SK-N-SH treated with all-trans-retinoic acid at 6 μM for 48 hours (cell line): ENCODE data around the gene HTT-AS.

Source experiments
- ATAC-seq: fragments of 200-7000 bp; cut with Tn5 transposase; 3 replicates; pipeline ENCODE4 v1.9.1; 2020; ENCODE audit warnings: mild to moderate bottlenecking, moderate library complexity
- BACH2 ChIP-seq: fragments of 250-450 bp; sonication (Bioruptor Pico); IDR thresholded peaks from 2 replicates; pipeline ENCODE4 v1.9.0; 2021; ENCODE audit warnings: mild to moderate bottlenecking, borderline replicate concordance
- CSDC2 ChIP-seq: fragments of 250-450 bp; sonication (Bioruptor Pico); IDR thresholded peaks from 2 replicates; pipeline ENCODE4 v1.5.0; 2020; ENCODE audit warnings: mild to moderate bottlenecking, moderate library complexity
- ESRRG ChIP-seq: fragments of 250-450 bp; sonication (Bioruptor Pico); IDR thresholded peaks from 2 replicates; pipeline ENCODE4 v1.6.1; 2021; ENCODE audit warnings: mild to moderate bottlenecking
- GLIS3 ChIP-seq: fragments of 250-450 bp; sonication (Bioruptor Pico); IDR thresholded peaks from 2 replicates; pipeline ENCODE4 v1.5.0; 2020; ENCODE audit warnings: mild to moderate bottlenecking, moderate library complexity
- ISL1 ChIP-seq: fragments of 250-450 bp; sonication (Bioruptor Pico); IDR thresholded peaks from 2 replicates; pipeline ENCODE4 v2.1.2; 2022; ENCODE audit warnings: mild to moderate bottlenecking, moderate library complexity
- OSR1 ChIP-seq: fragments of 250-450 bp; sonication (Bioruptor Pico); IDR thresholded peaks from 2 replicates; pipeline ENCODE4 v1.8.0; 2022; ENCODE audit warnings: moderate library complexity, mild to moderate bottlenecking, inconsistent platforms
- PPARA ChIP-seq: fragments of 250-450 bp; sonication (Bioruptor Pico); IDR thresholded peaks from 2 replicates; pipeline ENCODE4 v1.5.0; 2020; ENCODE audit warnings: mild to moderate bottlenecking, borderline replicate concordance
- RARB ChIP-seq: fragments of 250-450 bp; sonication (Bioruptor Pico); IDR thresholded peaks from 2 replicates; pipeline ENCODE4 v1.8.0; 2021; ENCODE audit warnings: mild to moderate bottlenecking, moderate library complexity
- SNAI2 ChIP-seq: fragments of 250-450 bp; sonication (Bioruptor Pico); IDR thresholded peaks from 2 replicates; pipeline ENCODE4 v1.5.0; 2020; ENCODE audit warnings: mild to moderate bottlenecking, moderate library complexity
- TOX ChIP-seq: fragments of 250-450 bp; sonication (Bioruptor Pico); IDR thresholded peaks from 2 replicates; pipeline ENCODE4 v1.8.0; 2021; ENCODE audit warnings: mild to moderate bottlenecking, moderate library complexity, borderline replicate concordance
- ZC3H10 ChIP-seq: fragments of 250-450 bp; sonication (Bioruptor Pico); IDR thresholded peaks from 2 replicates; pipeline ENCODE4 v1.5.1; 2021; ENCODE audit warnings: mild to moderate bottlenecking, moderate library complexity
- ZFP3 ChIP-seq: fragments of 250-450 bp; sonication (Bioruptor Pico); IDR thresholded peaks from 2 replicates; pipeline ENCODE4 v1.5.0; 2020; ENCODE audit warnings: mild to moderate bottlenecking, moderate library complexity
- ZNF70 ChIP-seq: fragments of 450-650 bp; formaldehyde crosslinking; IDR thresholded peaks from 2 replicates; pipeline ENCODE4 v1.5.0; 2020; ENCODE audit warnings: mild to moderate bottlenecking, moderate library complexity
- ZNF8 ChIP-seq: fragments of 450-650 bp; formaldehyde crosslinking; IDR thresholded peaks from 2 replicates; pipeline ENCODE4 v1.5.0; 2020; ENCODE audit warnings: mild to moderate bottlenecking, moderate library complexity
- TF ChIP-seq, protein P1 (sequence below): fragments of 250-450 bp; sonication (Bioruptor Pico); IDR thresholded peaks from 2 replicates; pipeline ENCODE4 v1.5.0; 2020; ENCODE audit warnings: mild to moderate bottlenecking, moderate library complexity
- TF ChIP-seq, protein P2 (sequence below): fragments of 250-450 bp; sonication (Bioruptor Pico); IDR thresholded peaks from 2 replicates; pipeline ENCODE4 v1.8.0; 2020; ENCODE audit warnings: mild to moderate bottlenecking, moderate library complexity, borderline replicate concordance
- TF ChIP-seq, protein P3 (sequence below): fragments of 250-450 bp; sonication (Bioruptor Pico); IDR thresholded peaks from 2 replicates; pipeline ENCODE4 v1.5.1; 2020; ENCODE audit warnings: low read depth, mild to moderate bottlenecking, moderate library complexity
- TF ChIP-seq, protein P4 (sequence below): fragments of 250-450 bp; sonication (Bioruptor Pico); IDR thresholded peaks from 2 replicates; pipeline ENCODE4 v1.8.0; 2021; ENCODE audit warnings: low read depth, mild to moderate bottlenecking, moderate library complexity, borderline replicate concordance

The HTT-AS gene

DNA sequence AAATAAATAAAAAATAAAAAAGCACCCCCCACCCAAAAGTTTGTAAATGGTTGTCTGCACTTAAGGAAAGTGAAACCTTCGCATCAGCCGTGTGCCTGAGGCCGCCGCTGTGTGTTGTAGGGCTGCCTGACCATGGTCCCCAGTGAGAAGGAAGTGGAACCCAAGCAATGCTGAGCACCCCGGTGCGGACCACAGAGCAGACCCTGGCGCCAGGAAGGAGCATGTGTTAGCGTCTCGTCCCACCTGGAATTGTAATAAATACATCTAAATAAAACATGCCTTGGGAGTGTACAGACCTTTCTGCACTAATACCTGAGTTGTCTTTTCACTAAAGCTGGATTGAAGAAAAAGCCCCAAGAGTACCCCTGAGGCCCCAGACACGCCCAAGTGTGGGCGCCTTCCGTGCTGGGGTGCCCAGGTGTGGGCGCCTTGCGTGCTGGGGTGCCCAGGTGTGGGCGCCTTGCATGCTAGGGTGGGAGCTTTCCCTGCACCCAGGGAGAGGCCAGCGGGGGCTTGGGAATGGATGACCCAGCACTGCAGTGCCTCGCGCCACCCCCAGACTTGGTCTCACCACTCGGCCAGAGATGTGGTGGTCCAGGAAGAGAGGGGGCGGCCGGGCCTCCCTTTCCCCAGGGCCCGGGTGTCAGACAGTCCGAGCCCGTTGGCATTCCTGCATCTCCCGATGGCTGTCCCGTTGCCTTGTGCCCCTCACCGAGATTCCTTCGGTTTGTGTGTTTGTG, 33.7 kb downstream of the HTT-AS start:
- TF ChIP-seq CSDC2 (CRISPR knock-in tag) (no peak), SNAI2 (CRISPR knock-in tag) (no peak), BACH2 (CRISPR knock-in tag) (no peak), OSR1 (CRISPR knock-in tag) (no peak), TOX (CRISPR knock-in tag) (no peak), GLIS3 (CRISPR knock-in tag) (no peak), ZFP3 (CRISPR knock-in tag) (no peak), ZNF8 (CRISPR knock-in tag) (no peak), RARB (CRISPR knock-in tag) (no peak), ESRRG (CRISPR knock-in tag) (no peak), ZNF70 (CRISPR knock-in tag) (no peak)
- TF ChIP-seq, protein P1, sequence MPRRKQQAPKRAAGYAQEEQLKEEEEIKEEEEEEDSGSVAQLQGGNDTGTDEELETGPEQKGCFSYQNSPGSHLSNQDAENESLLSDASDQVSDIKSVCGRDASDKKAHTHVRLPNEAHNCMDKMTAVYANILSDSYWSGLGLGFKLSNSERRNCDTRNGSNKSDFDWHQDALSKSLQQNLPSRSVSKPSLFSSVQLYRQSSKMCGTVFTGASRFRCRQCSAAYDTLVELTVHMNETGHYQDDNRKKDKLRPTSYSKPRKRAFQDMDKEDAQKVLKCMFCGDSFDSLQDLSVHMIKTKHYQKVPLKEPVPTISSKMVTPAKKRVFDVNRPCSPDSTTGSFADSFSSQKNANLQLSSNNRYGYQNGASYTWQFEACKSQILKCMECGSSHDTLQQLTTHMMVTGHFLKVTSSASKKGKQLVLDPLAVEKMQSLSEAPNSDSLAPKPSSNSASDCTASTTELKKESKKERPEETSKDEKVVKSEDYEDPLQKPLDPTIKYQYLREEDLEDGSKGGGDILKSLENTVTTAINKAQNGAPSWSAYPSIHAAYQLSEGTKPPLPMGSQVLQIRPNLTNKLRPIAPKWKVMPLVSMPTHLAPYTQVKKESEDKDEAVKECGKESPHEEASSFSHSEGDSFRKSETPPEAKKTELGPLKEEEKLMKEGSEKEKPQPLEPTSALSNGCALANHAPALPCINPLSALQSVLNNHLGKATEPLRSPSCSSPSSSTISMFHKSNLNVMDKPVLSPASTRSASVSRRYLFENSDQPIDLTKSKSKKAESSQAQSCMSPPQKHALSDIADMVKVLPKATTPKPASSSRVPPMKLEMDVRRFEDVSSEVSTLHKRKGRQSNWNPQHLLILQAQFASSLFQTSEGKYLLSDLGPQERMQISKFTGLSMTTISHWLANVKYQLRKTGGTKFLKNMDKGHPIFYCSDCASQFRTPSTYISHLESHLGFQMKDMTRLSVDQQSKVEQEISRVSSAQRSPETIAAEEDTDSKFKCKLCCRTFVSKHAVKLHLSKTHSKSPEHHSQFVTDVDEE (CRISPR knock-in tag) = no peak
- TF ChIP-seq, protein P2, sequence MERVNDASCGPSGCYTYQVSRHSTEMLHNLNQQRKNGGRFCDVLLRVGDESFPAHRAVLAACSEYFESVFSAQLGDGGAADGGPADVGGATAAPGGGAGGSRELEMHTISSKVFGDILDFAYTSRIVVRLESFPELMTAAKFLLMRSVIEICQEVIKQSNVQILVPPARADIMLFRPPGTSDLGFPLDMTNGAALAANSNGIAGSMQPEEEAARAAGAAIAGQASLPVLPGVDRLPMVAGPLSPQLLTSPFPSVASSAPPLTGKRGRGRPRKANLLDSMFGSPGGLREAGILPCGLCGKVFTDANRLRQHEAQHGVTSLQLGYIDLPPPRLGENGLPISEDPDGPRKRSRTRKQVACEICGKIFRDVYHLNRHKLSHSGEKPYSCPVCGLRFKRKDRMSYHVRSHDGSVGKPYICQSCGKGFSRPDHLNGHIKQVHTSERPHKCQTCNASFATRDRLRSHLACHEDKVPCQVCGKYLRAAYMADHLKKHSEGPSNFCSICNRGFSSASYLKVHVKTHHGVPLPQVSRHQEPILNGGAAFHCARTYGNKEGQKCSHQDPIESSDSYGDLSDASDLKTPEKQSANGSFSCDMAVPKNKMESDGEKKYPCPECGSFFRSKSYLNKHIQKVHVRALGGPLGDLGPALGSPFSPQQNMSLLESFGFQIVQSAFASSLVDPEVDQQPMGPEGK = no peak
- TF ChIP-seq, protein P3, sequence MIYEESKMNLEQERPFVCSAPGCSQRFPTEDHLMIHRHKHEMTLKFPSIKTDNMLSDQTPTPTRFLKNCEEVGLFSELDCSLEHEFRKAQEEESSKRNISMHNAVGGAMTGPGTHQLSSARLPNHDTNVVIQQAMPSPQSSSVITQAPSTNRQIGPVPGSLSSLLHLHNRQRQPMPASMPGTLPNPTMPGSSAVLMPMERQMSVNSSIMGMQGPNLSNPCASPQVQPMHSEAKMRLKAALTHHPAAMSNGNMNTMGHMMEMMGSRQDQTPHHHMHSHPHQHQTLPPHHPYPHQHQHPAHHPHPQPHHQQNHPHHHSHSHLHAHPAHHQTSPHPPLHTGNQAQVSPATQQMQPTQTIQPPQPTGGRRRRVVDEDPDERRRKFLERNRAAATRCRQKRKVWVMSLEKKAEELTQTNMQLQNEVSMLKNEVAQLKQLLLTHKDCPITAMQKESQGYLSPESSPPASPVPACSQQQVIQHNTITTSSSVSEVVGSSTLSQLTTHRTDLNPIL (CRISPR knock-in tag) = no peak
- TF ChIP-seq, protein P4, sequence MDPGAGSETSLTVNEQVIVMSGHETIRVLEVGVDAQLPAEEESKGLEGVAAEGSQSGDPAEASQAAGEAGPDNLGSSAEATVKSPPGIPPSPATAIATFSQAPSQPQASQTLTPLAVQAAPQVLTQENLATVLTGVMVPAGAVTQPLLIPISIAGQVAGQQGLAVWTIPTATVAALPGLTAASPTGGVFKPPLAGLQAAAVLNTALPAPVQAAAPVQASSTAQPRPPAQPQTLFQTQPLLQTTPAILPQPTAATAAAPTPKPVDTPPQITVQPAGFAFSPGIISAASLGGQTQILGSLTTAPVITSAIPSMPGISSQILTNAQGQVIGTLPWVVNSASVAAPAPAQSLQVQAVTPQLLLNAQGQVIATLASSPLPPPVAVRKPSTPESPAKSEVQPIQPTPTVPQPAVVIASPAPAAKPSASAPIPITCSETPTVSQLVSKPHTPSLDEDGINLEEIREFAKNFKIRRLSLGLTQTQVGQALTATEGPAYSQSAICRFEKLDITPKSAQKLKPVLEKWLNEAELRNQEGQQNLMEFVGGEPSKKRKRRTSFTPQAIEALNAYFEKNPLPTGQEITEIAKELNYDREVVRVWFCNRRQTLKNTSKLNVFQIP (CRISPR knock-in tag) = no peak
- TF ChIP-seq, all 23 proteins: peak for 0
- no peak for ATAC-seq

DNA sequence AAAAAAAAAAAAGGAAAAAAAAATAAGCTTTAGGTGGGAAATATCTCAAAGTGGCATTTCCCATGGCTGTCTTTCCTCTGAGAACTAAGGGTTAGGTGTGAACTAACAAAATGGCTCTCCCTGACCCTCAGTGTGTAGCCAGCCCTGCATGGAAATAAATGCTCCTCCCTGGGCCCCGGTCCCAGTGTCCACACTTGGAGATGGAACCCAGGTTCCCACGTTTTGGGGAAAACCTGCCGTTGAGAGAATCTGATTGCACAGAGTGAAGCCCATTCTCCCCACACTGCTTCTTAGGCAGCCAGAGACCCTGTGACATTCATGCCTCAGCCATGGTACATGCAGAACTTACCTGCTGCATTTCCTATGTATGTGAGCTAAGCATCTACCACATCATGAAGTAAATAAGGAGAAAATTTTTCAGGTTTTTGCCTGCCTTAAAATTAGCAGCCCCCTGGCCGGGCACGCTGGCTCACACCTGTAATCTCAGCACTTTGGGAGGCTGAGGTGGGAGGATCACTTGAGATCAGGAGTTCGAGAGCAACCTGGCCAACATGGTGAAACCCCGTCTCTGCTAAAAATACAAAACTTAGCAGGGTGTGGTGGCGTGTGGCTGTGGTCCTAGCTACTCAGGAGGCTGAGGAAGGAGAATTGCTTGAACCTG, 34.5 kb downstream of the HTT-AS start:
- no peak for ATAC-seq
- no peak for TF ChIP-seq ZC3H10 (CRISPR knock-in tag)
- TF ChIP-seq GLIS3 (CRISPR knock-in tag) = no peak
- TF ChIP-seq PPARA (CRISPR knock-in tag) = no peak
- no peak for TF ChIP-seq BACH2 (CRISPR knock-in tag)
- no peak for TF ChIP-seq ISL1 (CRISPR knock-in tag)
- TF ChIP-seq, protein P2 = no peak
- TF ChIP-seq, protein P3 (CRISPR knock-in tag) = no peak
